Measurements from ENCODE around the gene CASK. TPM values are rescaled to one million over a fixed set of nuclear protein-coding genes. Genes with fewer than 3 reads are reported as not detected.

CASK gene
- total RNA-seq, 6 donors from 2014 or later, result 25.1 to 61.6 (median 35.3) TPM

DNA sequence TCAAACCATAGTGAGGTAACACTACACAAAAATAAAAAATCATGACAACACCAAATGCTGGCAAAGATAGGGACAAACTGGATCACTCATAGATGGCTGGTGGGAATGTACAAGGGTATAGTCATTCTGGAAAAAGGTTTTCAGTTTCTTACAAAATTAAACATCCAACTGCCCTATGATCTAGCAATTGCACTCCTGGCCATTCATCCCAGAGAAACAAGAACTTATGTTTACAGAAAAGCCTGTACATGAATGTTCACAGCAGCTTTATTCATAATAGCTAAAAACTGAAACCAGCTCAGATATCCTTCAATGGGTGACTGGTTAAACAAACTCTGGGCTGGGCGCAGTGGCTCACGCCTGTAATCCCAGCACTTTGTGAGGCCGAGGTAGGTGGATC lies 432.9 kb downstream of the CASK start:
- Histone ChIP-seq H3K9me3 (no peaks in the 10 kb centered on the region), H3K36me3 (no peaks in the 10 kb centered on the region), H3K4me3 (no peak overlapping the region), H3K27ac (no peak overlapping the region), H3K27me3 (no peaks in the 10 kb centered on the region), H3K4me1 (no peaks in the 10 kb centered on the region)
- TF ChIP-seq CTCF (IDR thresholded peaks at IDR 0.05), result no peak
- no peak for TF ChIP-seq POLR2AphosphoS5 (IDR thresholded peaks at IDR 0.05)
- no peak for TF ChIP-seq POLR2A (IDR thresholded peaks at IDR 0.05)
- TF ChIP-seq EP300 (IDR thresholded peaks at IDR 0.05), result no peak
- ATAC-seq (ENCODE audit: low FRiP score in 2 of 2) (no peak), DNase-seq (peak in 1 of 2 donors; percentile 10)
- WGBS, 2 donors, result 90 to 96% methylated on average over 3 of the region's 3 CpGs

GRCh38 chrX:41482154-41482850 lies 441.1 kb downstream of the CASK start:
- Histone ChIP-seq H3K36me3 (no peaks in the 10 kb centered on the region), H3K4me1 (no peaks in the 10 kb centered on the region), H3K27me3 (no peaks in the 10 kb centered on the region), H3K9me3 (no peaks in the 10 kb centered on the region), H3K4me3 (no peak overlapping the region), H3K27ac (no peak overlapping the region)
- TF ChIP-seq POLR2A (IDR thresholded peaks at IDR 0.05) (no peak), CTCF (IDR thresholded peaks at IDR 0.05) (no peak), POLR2AphosphoS5 (IDR thresholded peaks at IDR 0.05) (no peak), EP300 (IDR thresholded peaks at IDR 0.05) (no peak)
- DNase-seq (no peak), ATAC-seq (ENCODE audit: low FRiP score in 2 of 2) (no peak)
- WGBS, 2 donors, result 73 to 77% methylated on average over 5 of the region's 5 CpGs

- DNase-seq (no peak), ATAC-seq (ENCODE audit: low FRiP score in 2 of 2) (no peak)
- Histone ChIP-seq H3K27ac (no peak overlapping the region), H3K36me3 (no peaks in the 10 kb centered on the region), H3K4me1 (no peaks in the 10 kb centered on the region), H3K9me3 (no peaks in the 10 kb centered on the region), H3K4me3 (no peak overlapping the region), H3K27me3 (no peaks in the 10 kb centered on the region)
- no peak for TF ChIP-seq POLR2AphosphoS5 (IDR thresholded peaks at IDR 0.05)
- TF ChIP-seq CTCF (IDR thresholded peaks at IDR 0.05), result peak in 3 of 6 experiments; percentile 16 to 22 (median 17)
- no peak for TF ChIP-seq POLR2A (IDR thresholded peaks at IDR 0.05)
- no peak for TF ChIP-seq EP300 (IDR thresholded peaks at IDR 0.05)
- 70 to 87% methylated on average over 4 to 6 of the region's 6 CpGs for WGBS, 2 donors
Measured at GRCh38 chrX:41481264-41482109, 441.9 kb downstream of the CASK start.

DNA sequence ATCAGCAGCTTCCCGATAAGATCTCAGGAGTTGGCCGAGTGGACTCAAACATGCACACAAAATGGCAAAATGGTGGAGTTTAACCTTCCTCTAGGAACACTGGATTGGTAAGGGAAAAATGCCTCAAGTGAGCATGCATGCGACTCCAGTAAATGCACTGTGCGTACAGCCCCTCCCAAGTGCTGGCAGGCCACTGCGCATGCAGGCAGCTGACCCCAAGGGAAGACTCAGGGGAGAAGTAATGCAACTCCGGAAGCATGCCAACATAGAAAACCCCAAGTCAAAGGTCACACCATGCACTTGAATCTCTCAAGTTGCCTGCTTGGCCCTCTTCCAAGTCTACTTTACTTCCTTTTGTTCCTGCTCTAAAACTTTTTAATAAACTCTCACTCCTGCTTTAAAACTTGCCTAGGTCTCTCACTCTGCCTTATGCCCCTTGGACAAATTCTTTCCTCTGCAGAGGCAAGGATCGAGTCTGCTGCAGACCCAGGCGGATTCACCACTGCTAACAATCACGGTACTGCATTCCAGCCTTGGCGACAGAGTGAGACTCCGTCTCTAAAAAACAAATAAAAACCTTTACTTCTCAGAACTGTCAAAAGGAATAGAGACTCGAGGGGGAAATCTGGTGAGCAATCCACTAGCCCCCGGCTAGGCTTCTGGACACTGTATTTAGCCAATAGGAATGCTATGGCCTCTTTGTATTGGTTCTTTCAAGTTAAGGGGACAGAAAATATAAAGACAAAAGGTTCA lies 442.7 kb downstream of the CASK start:
- no peak overlapping the region for H3K4me3 ChIP-seq
- ATAC-seq (ENCODE audit: low FRiP score in 2 of 2), result no peak
- no peaks in the 10 kb centered on the region for H3K27me3 ChIP-seq
- no peaks in the 10 kb centered on the region for H3K4me1 ChIP-seq
- no peak for TF ChIP-seq POLR2A (IDR thresholded peaks at IDR 0.05)
- TF ChIP-seq CTCF (IDR thresholded peaks at IDR 0.05), result no peak
- no peak for TF ChIP-seq EP300 (IDR thresholded peaks at IDR 0.05)
- no peak for TF ChIP-seq POLR2AphosphoS5 (IDR thresholded peaks at IDR 0.05)
- H3K36me3 ChIP-seq, result no peaks in the 10 kb centered on the region
- H3K9me3 ChIP-seq, result no peaks in the 10 kb centered on the region
- 87 to 90% methylated on average over 13 of the region's 13 CpGs for WGBS, 2 donors
- DNase-seq, result no peak
- no peak overlapping the region for H3K27ac ChIP-seq

All from upper lobe of left lung (tissue), 6 donors.